ENCODE data around the gene RALGAPA1.

DNA sequence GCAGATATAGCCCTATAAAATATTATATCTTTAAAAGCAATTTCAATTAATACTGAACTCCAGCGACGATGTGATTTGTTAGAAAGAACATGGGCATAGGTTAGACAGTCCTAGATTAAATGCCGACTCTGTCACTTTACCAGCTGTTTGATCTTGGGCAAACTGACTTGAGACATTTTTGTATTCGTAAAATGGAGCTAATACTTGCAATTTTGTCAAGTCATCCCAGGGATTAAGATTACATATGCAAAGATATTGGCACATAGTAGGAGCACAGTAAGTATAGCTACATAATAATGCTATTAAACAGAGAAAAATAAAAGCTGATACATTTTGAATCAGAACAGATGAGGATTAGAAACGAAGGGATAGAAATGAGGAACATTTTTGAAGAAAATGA is 266.1 kb downstream of the RALGAPA1 start:
- TF ChIP-seq, protein P1, sequence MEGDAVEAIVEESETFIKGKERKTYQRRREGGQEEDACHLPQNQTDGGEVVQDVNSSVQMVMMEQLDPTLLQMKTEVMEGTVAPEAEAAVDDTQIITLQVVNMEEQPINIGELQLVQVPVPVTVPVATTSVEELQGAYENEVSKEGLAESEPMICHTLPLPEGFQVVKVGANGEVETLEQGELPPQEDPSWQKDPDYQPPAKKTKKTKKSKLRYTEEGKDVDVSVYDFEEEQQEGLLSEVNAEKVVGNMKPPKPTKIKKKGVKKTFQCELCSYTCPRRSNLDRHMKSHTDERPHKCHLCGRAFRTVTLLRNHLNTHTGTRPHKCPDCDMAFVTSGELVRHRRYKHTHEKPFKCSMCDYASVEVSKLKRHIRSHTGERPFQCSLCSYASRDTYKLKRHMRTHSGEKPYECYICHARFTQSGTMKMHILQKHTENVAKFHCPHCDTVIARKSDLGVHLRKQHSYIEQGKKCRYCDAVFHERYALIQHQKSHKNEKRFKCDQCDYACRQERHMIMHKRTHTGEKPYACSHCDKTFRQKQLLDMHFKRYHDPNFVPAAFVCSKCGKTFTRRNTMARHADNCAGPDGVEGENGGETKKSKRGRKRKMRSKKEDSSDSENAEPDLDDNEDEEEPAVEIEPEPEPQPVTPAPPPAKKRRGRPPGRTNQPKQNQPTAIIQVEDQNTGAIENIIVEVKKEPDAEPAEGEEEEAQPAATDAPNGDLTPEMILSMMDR (IDR thresholded peaks at IDR 0.05), result no peak
- no peak for TF ChIP-seq POLR2AphosphoS5 (IDR thresholded peaks at IDR 0.05)
- no peak for TF ChIP-seq POLR2A (IDR thresholded peaks at IDR 0.05)

All from prostate gland (tissue), 2 donors.